C4-2B (cell line): ENCODE data around the gene LVRN.

Experiments
- H3K27ac ChIP-seq: fragments of 450-650 bp; 2 replicates; pipeline ENCODE4 v1.5.1; 2017
- ZFX ChIP-seq: fragments of 450-650 bp; IDR thresholded peaks from 2 replicates; pipeline ENCODE4 v1.6.1; 2017
- TF ChIP-seq, protein P1 (sequence below): fragments of 450-650 bp; conservative IDR thresholded peaks from 2 replicates; pipeline ENCODE4 v1.5.1; 2017; ENCODE audit warnings: mild to moderate bottlenecking

LVRN gene

DNA sequence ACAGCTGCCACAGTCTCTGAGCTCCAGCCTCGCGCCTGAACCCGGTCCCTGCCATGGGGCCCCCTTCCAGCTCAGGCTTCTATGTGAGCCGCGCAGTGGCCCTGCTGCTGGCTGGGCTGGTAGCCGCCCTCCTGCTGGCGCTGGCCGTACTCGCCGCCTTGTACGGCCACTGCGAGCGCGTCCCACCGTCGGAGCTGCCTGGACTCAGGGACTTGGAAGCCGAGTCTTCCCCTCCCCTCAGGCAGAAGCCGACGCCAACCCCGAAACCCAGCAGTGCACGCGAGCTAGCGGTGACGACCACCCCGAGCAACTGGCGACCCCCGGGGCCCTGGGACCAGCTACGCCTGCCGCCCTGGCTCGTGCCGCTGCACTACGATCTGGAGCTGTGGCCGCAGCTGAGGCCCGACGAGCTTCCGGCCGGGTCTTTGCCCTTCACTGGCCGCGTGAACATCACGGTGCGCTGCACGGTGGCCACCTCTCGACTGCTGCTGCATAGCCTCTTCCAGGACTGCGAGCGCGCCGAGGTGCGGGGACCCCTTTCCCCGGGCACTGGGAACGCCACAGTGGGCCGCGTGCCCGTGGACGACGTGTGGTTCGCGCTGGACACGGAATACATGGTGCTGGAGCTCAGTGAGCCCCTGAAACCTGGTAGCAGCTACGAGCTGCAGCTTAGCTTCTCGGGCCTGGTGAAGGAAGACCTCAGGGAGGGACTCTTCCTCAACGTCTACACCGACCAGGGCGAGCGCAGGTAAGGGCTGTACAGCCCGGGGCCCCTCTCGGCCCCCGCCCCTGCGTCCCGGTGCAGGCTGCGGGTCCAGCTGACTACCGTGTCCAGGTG is 509 bp downstream of the LVRN start:
- TF ChIP-seq, protein P1, sequence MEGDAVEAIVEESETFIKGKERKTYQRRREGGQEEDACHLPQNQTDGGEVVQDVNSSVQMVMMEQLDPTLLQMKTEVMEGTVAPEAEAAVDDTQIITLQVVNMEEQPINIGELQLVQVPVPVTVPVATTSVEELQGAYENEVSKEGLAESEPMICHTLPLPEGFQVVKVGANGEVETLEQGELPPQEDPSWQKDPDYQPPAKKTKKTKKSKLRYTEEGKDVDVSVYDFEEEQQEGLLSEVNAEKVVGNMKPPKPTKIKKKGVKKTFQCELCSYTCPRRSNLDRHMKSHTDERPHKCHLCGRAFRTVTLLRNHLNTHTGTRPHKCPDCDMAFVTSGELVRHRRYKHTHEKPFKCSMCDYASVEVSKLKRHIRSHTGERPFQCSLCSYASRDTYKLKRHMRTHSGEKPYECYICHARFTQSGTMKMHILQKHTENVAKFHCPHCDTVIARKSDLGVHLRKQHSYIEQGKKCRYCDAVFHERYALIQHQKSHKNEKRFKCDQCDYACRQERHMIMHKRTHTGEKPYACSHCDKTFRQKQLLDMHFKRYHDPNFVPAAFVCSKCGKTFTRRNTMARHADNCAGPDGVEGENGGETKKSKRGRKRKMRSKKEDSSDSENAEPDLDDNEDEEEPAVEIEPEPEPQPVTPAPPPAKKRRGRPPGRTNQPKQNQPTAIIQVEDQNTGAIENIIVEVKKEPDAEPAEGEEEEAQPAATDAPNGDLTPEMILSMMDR: no peak
- TF ChIP-seq ZFX: no peak

DNA sequence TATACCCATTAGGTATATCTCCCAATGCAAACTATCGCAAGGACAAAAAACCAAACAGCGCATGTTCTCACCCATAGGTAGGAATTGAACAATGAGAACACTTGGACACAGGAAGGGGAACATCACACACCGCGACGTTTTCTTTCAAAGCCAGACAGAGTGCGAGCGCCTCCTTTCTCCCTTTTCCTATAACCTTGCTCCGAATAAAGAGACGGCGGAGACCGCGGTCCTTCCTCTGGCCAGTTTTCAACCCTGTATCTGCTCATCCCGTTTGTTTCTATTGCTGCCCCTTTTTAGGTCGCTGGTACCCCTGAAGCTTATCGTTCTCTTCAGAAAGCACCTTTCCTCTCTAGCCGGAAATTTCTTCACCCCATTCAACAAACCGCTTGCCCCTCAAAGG is 1.3 kb downstream of the LVRN start:
- no peak overlapping the region for H3K27ac ChIP-seq
- TF ChIP-seq ZFX: no peak
- TF ChIP-seq, protein P1: no peak

More for the DNA sequence above, 509 bp downstream of the LVRN start:
- H3K27ac ChIP-seq: no peak overlapping the region

DNA sequence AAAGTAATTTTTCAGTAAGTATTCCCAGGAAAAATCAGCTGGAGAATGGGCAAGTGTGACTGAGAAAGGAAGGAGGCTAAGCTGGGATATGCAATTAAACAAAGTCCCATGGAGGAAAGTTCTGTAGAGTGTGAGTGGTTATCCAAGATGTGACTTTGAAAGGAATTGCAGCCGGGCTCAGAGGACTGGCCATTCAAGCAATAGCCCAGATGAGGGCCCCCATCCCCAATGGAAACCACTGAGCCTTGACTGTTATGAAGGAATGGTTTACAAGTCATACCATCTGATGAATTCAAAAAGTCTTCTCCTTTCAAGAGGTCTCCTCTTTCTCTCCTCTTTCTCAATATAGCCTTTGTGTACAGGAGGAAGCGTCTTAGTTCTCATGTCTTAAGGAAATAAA is 6.5 kb downstream of the LVRN start:
- TF ChIP-seq, protein P1: no peak
- TF ChIP-seq ZFX: no peak
- H3K27ac ChIP-seq: no peak overlapping the region

DNA sequence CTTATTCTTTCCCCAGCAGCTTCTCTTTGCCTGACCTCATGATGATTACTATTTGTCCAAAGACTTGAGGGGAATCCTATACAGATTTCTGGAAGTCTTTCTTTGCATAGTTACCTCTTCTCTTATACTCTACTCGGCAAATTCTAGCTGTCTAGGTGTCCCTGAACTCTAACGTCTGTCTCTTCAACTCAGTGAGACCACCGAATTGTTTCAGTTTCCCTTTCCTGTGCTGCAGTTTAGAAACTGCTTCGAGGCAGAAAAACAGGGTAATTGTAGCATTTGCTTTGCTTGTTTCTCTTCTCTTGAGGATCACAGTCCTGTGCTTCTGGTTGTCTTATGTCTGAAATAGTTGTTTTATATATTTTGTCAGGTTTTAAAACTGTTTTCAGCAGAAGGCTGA is 14.8 kb downstream of the LVRN start:
- H3K27ac ChIP-seq: no peak overlapping the region
- TF ChIP-seq ZFX: no peak
- TF ChIP-seq, protein P1: no peak

DNA sequence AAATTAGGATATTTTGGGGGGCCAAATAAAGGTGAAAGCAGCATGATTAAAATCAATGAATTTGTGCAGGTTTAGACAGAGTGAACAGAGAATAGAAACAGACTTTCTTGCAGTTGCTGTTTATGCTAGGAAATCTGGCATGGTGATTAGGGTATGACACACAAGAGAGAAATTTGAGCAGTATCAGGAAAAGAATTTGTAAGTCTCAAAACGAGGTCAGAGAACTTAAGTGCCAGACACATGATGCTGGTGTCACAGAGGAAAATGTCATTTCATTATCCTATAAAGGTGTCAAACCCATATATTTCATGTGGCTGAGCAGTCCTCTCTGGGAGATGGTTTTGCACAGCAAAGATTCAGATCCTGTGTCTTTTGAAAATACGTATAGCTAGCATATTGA is 15.7 kb downstream of the LVRN start:
- no peak overlapping the region for H3K27ac ChIP-seq
- TF ChIP-seq ZFX: no peak
- TF ChIP-seq, protein P1: no peak

DNA sequence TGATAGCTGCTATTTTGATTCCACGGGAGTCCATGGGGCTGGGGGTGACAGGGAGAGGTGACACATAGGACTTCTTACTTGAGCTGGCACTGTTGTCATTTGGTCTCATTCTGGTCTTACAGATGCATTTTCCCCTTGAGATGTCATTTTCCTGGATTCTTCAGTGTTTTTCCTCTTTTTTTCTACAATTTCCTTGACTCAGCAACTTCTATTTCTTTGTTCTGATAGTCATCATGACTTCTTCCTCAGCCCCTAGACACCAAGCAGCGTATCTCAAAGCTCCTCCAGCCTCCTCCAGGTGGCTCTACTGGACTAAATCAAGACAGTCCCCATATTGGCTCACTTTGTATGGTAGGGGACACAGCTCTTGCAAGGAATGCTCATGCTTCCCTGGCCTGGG is 16.5 kb downstream of the LVRN start:
- H3K27ac ChIP-seq: no peak overlapping the region
- TF ChIP-seq, protein P1: no peak
- no peak for TF ChIP-seq ZFX

DNA sequence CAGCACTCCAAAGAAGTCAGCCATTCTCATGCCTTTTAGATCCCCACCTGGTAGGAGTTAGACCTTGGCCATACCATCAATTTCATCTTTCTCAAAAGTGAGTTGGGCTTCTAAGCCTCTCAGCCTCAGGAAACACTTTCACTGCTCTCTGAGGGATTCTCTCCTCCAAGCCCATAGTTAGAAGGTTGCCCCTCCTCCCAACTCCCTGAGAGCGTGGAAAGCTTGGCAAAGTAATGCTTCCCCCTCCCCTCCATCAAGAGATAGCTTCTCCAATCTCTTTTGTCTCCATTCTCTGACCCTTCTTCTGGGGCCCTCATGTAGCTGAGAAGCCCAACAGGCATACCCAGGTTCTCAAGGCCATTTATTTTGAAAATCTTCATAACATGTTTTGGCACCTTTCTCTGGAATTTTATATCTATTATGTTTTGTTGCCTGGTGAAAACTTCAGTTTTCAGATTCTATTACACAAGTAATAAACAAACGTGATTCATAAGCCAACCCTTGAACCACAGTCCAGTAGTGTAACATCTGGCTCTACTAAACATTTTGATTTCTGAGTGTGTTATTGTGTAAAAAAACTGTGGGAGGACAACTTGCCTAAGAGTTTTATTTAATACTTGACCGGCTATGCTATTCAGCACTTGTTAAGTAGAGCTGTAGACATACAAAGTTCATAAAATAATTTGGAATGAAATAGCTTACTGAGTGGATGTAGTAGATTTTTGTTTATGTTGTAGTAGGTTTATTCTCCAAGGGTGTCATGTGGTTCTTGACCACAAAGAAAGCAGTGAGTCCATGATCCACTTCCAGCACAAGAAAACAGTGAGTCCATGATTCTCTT is 17.1 kb downstream of the LVRN start:
- TF ChIP-seq, protein P1: no peak
- TF ChIP-seq ZFX: no peak
- H3K27ac ChIP-seq: no peak overlapping the region
